ENCODE data around the gene FAM209B. TPM values are rescaled to one million over a fixed set of nuclear protein-coding genes. Genes with fewer than 3 reads are reported as not detected.
"Not testable (repeated sequence)": the region's sequence is repeated elsewhere in the genome, so short reads cannot be mapped to it uniquely, and the experiment has no call there.

Gene FAM209B, protein sequence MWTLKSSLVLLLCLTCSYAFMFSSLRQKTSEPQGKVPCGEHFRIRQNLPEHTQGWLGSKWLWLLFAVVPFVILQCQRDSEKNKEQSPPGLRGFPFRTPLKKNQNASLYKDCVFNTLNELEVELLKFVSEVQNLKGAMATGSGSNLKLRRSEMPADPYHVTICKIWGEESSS
- under 1 TPM; 0.48 to 0.86 TPM for total RNA-seq

- CTCF ChIA-PET, POLR2A ChIA-PET: not testable (repeated sequence)
Measured at GRCh38 chr20:56532946-56533345, at the start of gene FAM209B. Gene FAM209B (plus strand): TSS chr20:56533246. CDS start chr20:56533342, 96 bp downstream.

GRCh38 chr20:56483970-56484369, 49.1 kb upstream of the FAM209B start:
- POLR2A ChIA-PET = no interaction called here

GRCh38 chr20:56487216-56487615, 45.8 kb upstream of the FAM209B start:
- ChIA-PET CTCF (no interaction called here), POLR2A (no interaction called here)

More at GRCh38 chr20:56483970-56484369, 49.1 kb upstream of the FAM209B start:
- CTCF ChIA-PET = interaction anchor here (0.9 kb wide), 1 partner anchor 66 kb away, joined by 3 read pairs; no protein-coding TSS in a partner anchor

DNA sequence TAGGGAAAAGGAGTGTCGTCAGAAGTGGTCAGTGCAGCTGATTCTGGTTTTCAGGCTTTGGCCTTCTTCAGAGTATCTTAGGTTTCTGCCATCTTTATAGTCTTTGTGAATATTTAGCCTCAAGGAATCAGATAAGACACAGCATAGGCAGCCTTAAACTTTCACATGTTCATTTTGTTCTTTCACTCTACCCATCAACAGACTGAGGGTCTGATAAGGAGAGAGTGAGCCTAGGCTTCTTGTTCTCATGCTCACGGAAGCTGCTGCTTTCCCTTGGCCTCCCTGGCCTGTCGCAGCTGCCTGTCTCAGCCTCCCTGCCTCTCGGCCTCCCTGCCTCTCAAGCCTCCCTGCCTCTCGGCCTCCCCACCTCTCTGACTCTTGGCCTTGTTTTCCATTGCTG, 44.5 kb upstream of the FAM209B start:
- ChIA-PET CTCF (interaction anchor here (0.7 kb wide), 1 partner anchor 82 kb away, joined by 3 read pairs; no protein-coding TSS in a partner anchor), POLR2A (no interaction called here)

DNA sequence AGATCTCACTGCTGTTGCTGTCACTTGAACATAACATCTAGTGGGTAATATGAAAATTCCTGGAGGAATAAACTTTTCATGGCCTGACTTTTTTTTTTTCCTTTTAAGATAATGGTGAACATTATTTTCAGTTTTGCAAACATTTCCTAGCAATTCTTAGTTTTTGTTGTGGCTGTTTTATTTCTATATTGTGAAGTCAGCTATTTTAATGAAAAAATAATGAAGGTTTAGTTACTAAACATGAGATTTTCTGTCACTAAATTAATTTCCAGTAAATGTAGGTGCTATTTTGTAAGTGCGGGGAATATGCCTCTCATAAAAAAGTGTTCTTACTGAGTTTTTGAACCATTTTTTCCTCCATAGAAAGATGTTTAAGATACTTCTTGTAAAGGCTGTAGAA, 31.9 kb upstream of the FAM209B start:
- POLR2A ChIA-PET = no interaction called here
- CTCF ChIA-PET = interaction anchor here (1.7 kb wide), 1 partner anchor 11 kb away, joined by 4 read pairs; no protein-coding TSS in a partner anchor

- POLR2A ChIA-PET = no interaction called here
- CTCF ChIA-PET = interaction anchor here (1.3 kb wide), 1 partner anchor 128 kb away, joined by 3 read pairs; no protein-coding TSS in a partner anchor
Measured at GRCh38 chr20:56503916-56504315, 29.1 kb upstream of the FAM209B start.

GRCh38 chr20:56504373-56505005, 28.6 kb upstream of the FAM209B start:
- CTCF ChIA-PET = no interaction called here
- POLR2A ChIA-PET = no interaction called here

DNA sequence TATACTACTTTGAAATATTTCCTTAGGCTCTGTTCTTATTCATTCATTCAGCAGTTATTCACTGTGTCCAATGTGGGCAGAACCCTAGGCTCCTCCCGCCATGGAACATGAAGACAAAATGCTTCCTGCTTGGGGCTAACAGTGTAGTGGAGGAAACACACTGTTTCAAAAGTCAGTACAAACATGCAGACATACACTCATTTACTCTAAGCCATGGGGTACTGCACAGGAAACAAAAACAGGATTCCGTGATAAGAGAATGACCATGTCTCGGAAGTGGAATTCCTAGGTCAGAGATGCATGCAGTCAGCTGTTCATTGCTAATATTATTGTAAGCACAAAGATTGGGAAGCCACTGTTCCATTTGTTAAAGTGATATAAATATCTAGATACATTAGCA, 26.9 kb upstream of the FAM209B start:
- ChIA-PET CTCF (interaction anchor here (0.8 kb wide), 1 partner anchor 37 kb away, joined by 3 read pairs; the partner anchor contains the start of gene RTF2), POLR2A (no interaction called here)

GRCh38 chr20:56511926-56512325, 21.1 kb upstream of the FAM209B start:
- ChIA-PET POLR2A (no interaction called here), CTCF (no interaction called here)

GRCh38 chr20:56513161-56514150, 19.6 kb upstream of the FAM209B start:
- CTCF ChIA-PET = no interaction called here
- POLR2A ChIA-PET = no interaction called here

GRCh38 chr20:56516631-56517030, 16.4 kb upstream of the FAM209B start:
- ChIA-PET POLR2A (no interaction called here), CTCF (interaction anchor here (1.0 kb wide), 1 partner anchor 163 kb away, joined by 5 read pairs; no protein-coding TSS in a partner anchor)

- ChIA-PET CTCF (interaction anchor here (1.0 kb wide), 1 partner anchor 164 kb away, joined by 5 read pairs; no protein-coding TSS in a partner anchor), POLR2A (no interaction called here)
Measured at GRCh38 chr20:56517211-56517610, 15.8 kb upstream of the FAM209B start.

DNA sequence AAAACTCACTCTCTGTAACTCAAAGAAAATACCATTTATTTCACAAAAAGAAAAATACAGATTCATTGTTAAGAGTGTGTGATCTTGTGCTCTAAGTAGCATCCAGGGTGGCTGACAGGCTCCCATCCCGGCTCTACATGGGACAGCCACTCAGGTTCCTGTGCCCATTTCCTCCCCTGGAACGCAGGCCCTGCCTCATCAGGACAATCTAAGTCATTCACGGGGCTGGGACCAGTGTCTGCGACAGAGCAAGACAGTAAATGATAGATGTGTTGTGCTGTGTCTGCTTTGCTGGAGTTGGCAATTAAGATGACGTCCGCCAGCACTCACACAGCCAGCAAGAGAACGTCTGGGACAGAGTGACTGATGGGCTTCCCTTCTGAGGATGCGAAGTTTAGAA, 15.4 kb upstream of the FAM209B start:
- ChIA-PET CTCF (no interaction called here), POLR2A (no interaction called here)

GRCh38 chr20:56518126-56518525, 14.9 kb upstream of the FAM209B start:
- ChIA-PET CTCF (no interaction called here), POLR2A (no interaction called here)

- ChIA-PET POLR2A (no interaction called here), CTCF (no interaction called here)
Measured at GRCh38 chr20:56518721-56519398, 14.2 kb upstream of the FAM209B start.

DNA sequence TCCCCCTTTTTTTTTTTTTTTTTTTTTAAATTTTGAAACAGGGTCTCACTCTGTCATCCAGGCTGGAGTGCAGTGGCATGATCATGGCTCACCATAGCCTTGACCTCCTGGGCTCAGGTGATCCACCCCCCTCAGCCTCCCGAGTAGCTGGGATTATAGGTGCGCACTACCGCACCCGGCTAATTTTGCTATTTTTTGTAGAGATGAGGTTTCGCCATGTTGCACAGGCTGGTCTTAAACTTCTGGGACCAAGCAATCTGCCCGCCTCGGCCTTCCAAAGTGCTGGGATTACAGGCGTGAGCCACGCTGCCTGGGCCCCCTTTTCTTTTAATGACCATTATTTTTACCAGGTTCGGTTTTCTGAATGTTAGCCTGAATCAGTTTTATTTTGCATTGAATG, 13.5 kb upstream of the FAM209B start:
- ChIA-PET POLR2A (no interaction called here), CTCF (no interaction called here)

DNA sequence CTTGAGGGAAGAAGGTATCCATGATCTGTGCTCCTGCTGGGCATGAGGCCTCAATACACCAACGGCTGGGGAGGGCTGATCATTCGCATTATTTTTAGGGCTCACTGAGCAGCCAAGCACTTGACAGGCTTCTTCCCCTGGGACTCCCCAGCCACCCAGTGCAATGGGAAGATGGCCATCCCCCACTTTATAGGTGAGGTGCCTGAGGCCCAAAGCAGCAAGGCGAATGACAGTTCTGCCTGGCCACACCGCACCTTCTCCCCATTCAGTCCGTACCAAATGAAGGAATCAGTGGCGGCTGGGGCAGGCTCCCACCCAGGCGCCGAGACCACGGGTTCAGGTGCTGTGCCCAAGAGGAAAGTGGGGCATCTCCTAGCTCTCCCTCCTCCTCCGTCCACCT, 12.9 kb upstream of the FAM209B start:
- POLR2A ChIA-PET = no interaction called here
- CTCF ChIA-PET = no interaction called here

DNA sequence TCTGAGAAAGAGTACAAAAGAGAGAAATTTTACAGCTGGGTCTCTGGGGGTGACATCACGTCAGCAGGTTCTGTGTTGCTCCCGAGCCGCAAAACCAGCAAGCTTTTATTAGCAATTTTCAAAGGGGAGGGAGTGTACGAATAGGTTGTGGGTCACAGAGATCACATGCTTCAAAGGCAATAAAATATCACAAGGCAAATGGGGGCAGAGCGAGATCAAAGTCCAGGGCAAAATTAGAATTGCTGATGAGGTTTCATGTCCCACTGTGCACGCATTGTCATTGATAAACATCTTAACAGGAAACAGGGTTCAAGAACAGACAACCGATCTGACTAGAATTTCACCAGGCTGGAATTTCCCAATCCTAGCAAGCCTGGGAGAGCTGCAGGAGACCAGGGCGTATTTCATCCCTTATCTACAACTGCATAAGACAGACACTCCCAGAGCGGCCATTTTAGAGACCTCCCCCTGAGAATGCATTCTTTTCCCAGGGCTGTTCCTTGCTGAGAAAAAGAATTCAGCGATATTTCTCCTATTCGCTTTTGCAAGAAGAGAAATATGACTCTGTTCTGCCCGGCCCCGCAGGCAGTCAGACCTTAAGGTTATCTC, 12.2 kb upstream of the FAM209B start:
- POLR2A ChIA-PET, CTCF ChIA-PET: not testable (repeated sequence)

DNA sequence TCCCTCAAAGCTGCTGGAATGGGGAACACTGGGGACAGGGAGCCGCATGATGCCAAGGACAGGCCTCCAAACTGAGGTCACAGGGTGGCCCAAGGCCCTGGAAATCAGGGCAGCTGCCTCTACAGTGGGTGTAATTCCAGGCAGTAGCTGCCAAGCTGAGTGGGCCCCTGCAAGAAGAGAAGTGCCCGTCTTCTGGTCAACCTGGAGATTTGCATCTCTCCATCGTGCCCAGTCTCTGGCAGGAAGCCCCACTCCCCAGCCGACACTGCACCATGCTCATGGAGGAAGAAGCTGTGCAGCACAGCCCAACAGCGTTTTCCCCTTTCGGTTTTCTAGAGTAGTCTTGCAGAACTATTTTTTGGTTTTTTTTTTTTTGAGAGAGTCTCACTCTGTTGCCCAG, 10.7 kb upstream of the FAM209B start:
- ChIA-PET POLR2A (no interaction called here), CTCF (interaction anchor here (0.8 kb wide), 1 partner anchor 25 kb away, joined by 3 read pairs; no protein-coding TSS in a partner anchor)

All from activated CD8-positive, alpha-beta memory T cell treated with anti-CD3 and anti-CD28 coated beads for 36 hours (primary cell).